AML-193 (cell line): ENCODE results near the gene SYNPR.
"Not testable (repeated sequence)": the region's sequence is repeated elsewhere in the genome, so short reads cannot be mapped to it uniquely, and the experiment has no call there.

Experiments
- DNase-seq, 2 experiments: peaks; one replicate each; lab custom pipeline; 2025; lab: John Stamatoyannopoulos, UW

The SYNPR gene

DNA sequence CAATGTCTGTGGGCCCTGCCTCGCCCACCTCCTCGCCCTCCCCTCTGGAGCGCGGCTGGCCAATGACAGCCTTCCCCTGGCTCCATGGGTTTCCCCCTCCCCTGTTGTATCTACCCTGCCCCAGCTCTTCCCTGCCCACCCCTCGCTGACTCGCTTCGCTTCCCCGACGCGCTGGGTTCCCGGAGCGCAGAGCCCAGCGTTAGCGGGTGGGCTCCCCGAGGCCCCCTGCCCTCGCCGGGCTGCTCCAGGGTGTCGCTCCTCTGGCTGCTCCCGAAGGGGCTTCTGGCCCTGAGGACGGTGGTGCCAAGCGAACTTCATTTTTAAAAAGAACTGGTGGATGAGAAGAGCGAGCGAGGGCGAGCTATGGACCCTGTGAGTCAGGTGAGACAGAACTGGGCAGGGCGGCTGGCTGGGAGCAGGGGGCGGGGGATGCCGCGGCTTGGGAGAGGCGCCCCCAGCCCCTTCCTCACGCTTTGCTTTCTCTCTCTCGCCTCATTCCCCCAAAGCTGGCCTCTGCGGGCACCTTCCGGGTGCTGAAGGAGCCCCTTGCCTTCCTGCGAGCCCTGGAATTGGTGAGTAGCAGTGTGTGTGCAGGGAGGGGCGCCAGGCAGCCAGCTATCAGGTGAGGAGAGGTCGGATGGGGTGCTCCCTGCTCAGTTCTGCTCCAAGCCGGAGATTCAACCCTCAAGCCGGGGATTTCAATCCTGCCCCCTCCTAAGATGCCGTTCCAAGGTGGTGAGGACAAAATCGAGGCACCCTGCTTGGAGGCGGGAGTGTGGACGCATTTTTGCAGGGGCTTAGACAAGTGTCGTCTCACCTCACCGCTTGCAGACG, at the start of gene SYNPR:
SYNPR (plus strand) TSS at position 138 of the 834 bp plus-strand sequence.
- DNase-seq = no peak

- DNase-seq = peak; percentile 7 to 33
Measured at GRCh38 chr3:63228677-63229076, 49.4 kb upstream of the SYNPR start.

DNA sequence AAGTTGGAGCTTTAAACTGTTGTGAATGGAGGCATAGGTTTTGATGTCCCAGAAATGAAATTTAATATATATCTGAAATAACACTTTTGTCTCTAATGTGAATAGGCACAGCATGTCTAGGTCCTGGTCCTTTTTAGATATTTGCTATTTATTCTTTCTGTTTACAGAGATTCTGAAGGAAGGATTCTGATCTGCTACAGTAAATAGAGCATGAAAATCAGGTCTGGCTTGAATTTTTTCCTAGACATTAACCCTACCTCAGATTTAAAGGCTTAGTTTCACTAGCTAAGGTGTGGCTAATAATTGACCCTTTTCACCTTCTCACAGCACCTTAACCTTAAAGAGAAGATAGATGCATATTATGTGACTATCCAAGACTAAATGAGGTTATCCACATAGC, 48.0 kb upstream of the SYNPR start:
- DNase-seq = no peak

DNA sequence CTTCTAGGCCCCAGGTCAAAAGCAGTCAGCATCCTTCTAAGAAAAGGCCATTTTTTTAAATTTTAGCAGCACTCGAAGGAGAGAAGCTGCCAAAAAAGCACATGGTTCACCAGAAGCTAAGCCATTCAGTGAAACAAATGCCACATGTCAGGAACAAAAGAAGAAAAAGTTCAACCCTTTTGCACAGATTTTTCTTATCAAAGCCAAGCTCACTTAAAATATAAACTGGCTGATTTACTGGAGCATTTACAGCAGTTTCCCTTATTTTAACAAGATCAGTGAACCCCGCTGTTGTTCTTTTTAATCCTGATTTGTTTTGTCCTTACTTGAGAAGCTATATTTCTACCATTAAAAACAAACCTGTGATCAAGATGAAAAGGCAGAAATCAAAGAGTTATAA, 46.5 kb upstream of the SYNPR start:
- no peak for DNase-seq

DNA sequence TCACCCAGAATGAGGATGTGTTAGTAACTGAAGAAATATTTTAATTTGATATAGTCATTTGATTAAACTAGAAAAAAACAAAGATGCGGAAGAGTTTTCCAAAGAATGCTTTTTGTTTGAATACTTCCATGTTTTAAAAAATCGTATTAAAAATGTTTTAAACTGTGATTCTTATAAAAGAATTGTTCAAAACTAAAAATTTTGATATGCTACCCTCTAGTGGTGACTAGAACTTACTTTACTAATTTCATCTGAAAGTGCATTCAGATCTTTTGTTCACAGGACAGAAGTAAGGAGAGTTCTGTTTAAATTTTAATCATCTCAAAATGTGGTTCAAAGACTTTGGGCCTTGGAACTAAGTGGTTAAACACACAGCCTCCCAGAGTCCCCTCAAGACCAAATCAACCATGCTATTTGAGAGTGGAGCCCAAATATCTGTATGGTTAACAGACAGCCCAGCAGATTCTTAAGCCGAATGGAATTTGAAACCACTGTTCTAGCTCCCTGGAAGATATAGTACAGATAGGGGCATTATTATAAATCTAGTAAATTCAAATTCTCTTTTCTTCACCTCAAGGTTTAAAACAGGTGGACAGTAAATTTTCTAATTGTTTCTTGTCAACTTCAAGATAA, 45.2 kb upstream of the SYNPR start:
- peak; percentile 8 to 26 for DNase-seq

- DNase-seq = no peak
Measured at GRCh38 chr3:63240381-63240902, 37.7 kb upstream of the SYNPR start.

GRCh38 chr3:63242124-63242523, 36.0 kb upstream of the SYNPR start:
- no peak for DNase-seq

- DNase-seq = no peak
Measured at GRCh38 chr3:63244486-63244885, 33.6 kb upstream of the SYNPR start.

GRCh38 chr3:63245726-63246241, 32.3 kb upstream of the SYNPR start:
- DNase-seq = no peak

DNA sequence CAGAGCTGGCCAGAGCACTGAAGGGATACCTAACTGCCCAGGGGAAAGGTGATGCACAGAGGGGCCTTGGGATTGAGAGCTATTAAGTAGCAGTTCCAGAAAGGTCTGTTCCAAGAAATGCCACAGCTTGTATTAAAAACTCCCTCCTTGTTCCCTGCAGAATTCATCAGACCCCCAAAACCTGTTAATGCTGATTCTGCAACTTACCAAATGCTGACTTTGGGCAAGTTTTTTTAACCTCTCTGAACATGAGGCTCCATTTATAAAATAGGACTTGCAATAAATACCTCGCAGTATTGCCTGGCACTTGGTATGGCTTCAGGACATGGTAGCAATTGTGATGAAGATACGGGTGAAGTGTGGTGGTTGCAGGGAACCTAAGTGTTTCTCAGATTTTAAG, 30.1 kb upstream of the SYNPR start:
- DNase-seq = no peak

- DNase-seq = no peak
Measured at GRCh38 chr3:63251499-63251898, 26.6 kb upstream of the SYNPR start.

DNA sequence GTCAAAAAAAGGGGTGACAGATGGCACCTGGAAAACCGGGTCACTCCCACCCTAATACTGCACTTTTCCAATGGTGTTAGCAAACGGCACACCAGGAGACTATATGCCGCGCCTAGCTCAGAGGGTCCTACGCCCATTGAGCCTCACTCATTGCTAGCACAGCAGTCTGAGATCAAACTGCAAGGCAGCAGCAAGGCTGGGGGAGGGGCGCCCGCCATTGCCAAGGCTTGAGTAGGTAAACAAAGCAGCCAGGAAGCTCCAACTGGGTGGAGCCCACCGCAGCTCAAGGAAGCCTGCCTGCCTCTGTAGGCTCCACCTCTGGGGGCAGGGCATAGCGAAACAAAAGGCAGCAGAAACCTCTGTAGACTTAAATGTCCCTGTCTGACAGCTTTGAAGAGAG, 22.3 kb upstream of the SYNPR start:
- DNase-seq = not testable (repeated sequence)

DNA sequence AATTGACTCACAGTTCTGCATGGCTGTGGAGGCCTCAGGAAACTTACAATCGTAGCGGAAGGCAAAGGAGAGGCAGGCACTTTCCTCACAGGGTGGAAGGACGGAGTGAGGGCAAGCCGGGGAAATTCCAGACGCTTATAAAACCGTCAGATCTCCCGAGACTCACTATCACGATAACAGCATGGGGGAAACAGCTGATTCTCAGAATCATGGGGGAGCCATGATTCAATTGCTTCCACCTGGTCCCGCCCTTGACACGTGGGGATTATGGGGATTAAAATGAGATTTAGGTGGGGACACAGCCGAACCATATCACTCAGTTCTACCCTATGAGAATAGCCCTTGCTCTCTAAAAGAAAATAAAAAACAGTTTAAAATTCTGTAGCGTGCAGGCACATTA, 13.4 kb upstream of the SYNPR start:
- DNase-seq = no peak

- DNase-seq = no peak
Measured at GRCh38 chr3:63274359-63274758, 3.7 kb upstream of the SYNPR start.

DNA sequence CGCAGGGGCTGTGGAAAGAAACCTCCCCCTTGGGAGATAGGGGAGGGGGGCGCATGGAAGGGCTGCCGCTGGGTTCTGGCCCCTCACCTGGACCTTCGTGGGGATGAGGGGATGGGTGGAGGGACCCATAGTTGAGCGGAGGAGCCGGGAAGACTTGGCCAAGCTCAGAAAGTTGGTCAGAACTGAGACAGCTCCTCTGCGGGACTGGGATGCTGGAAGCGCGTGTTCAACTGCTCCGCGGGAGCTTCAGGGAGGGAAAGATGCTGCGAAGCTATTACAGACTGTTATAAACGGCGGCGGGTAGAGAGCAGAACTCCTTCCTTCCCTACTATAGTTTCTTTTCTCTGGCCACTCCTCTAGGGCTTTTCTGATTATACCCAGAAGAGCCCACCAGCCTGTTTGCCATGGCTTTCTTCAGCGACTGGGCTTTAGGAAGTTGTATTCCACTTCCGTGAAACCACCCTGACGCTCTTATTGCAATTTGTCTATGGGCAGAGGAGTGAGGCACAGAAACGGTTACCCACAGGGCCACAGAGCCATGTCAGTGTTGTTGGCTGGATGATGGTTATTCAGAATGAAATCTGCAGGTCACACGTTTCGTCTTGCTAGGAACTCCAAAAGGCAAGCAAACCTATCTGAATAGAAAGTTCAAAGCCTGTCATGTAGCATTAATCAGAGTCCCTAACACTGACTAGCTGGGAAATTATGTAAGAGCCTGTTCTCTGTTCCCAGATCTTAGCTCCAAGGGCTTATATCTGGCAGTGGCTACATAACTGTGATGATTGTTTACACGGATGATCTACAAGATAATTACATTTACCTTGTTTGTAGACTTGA, 1.1 kb downstream of the SYNPR start:
- no peak for DNase-seq

GRCh38 chr3:63287610-63288009, 9.5 kb downstream of the SYNPR start:
- no peak for DNase-seq

- no peak for DNase-seq
Measured at GRCh38 chr3:63290686-63291085, 12.6 kb downstream of the SYNPR start.

DNA sequence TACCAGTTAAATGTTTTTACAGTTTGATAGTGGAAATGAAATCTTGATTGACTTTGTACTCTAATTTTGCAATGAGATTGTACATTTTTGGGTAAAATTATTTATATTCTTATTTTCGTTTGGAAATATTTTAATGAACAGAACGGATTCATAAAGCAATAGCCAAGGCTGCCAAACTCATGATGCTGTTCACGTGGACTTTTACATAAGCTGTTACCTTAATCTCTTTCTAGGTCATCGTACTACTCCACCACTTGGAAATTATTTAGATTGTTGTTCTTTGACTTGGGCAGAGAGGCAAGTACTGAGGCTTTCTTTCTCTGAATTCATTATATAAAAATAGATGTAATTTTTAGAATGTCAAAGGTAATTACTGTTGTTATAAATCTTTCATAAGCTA, 16.2 kb downstream of the SYNPR start:
- no peak for DNase-seq

DNA sequence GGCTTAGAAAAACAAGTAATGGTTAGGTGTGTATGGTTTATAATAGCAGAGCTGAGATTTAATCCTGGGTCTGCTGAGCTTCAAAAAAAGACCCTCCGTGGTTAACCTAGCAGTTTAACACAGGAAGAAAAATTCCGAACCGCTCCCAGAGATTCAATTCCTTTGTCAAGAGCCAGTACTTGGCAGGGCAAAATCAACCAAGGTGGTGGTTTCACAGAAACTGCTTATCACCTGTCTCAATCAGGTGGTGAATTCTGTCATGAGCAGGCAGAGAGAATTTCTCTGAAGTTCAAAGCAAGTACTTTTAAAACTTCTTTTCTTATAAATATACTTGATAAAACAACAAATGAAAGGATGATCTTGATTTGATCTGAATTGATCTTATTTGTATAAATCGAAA, 17.2 kb downstream of the SYNPR start:
- DNase-seq = no peak

DNA sequence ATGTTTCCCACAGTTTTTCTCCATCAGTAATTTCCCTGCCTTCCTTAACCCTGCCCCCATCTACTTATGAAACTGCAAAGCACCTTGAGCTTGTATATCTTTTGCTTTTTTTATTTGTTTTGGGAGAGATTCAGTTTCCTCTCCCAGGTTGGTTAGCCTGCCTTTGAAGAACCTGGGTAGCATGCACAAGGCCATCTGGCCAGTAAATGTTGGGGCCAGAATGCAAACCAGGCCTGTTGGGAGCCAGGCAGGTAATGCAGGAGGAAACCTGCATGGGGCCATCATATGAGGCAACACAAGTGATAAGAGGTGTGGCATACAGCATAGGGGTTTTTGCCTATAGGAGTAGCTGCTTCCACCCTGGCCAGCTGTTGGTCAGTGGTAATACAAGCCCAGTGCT, 17.7 kb downstream of the SYNPR start:
- no peak for DNase-seq

DNA sequence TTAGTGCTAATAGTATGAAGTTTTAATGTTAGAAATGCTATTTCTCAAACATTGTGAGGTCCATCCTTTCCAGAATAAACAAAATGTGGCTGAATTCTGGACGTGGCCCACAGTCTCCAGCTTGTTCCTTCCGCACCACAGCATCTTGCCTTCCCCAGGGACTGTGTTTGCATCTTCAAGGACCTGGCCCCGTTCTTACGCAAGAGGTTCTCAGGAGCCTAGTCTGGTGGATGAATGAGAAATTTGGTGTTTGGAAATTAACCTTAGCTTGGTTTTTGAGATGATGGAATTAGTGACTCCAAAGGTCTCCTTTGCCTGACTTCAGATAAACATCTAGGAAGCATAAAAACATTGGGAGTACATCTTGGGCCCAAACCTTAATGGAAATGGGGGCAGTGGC, 18.1 kb downstream of the SYNPR start:
- DNase-seq = no peak

DNA sequence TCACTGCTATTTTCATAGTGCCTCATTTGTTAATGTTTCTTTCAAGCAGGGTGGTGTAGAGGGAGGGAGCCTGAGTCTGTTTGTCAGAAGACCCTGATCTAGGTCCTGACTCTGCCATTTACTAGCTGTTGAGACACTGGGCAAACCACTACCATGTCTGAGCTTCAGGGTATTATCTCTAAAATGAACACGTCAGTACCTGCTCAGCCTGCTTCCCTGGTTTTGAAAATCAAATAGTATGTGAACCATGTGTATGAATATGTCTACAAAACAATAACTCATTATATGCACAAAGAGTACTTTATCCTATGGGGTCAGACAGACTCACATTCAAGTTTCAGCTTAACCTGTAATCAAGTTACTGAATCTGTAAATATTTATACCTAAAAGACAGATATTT, 25.1 kb downstream of the SYNPR start:
- DNase-seq = no peak
